AG10803 (cell line): ENCODE results near the gene PRLR.

Experiments
- DNase-seq: peaks from one replicate; pipeline ENCODE4 v3.0.0; 2010; ENCODE audit warnings: low read depth
- H3K4me3 ChIP-seq: 2 replicates; pipeline ENCODE4 v1.5.1; 2011; ENCODE audit warnings: mild to moderate bottlenecking, low read length, control low read depth
- TF ChIP-seq, protein P1 (sequence below): conservative IDR thresholded peaks from 2 replicates; pipeline ENCODE4 v1.5.1; 2011; ENCODE audit warnings: mild to moderate bottlenecking, low read length, control low read depth, inconsistent platforms

PRLR gene

DNA sequence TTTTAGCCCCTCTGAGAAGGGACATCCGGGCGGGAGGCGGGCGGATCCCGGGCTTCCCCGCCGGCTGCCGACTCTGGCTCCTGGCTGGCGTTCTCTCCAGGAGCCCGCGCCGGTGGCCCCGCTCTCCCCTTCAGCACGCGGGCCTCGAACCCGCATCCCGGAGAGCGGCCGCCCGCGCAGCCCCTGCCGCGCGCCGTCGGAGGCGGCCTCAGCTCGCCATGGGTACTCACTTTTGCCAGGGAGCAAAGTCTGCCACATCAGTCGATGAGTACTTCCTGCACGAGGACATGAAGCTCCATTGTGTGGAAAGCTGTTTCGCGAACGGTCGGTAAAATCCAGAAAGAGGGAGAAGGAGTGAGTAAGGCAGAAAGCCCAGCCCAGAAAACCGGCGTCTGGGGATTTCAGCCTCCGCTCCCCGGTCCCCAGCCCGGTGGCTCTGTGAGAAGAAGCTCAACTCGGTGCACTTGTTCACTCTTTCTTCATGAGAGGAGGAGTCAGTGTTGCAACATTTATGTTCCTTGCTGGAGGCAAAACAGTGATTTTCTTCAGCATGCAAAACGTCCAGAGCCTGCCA, at the start of gene PRLR:
Gene PRLR, minus strand, starts transcription at position 450 of the 574 bp plus-strand sequence. CDS start 140,867 bp downstream, outside the sequence.
- TF ChIP-seq, protein P1, sequence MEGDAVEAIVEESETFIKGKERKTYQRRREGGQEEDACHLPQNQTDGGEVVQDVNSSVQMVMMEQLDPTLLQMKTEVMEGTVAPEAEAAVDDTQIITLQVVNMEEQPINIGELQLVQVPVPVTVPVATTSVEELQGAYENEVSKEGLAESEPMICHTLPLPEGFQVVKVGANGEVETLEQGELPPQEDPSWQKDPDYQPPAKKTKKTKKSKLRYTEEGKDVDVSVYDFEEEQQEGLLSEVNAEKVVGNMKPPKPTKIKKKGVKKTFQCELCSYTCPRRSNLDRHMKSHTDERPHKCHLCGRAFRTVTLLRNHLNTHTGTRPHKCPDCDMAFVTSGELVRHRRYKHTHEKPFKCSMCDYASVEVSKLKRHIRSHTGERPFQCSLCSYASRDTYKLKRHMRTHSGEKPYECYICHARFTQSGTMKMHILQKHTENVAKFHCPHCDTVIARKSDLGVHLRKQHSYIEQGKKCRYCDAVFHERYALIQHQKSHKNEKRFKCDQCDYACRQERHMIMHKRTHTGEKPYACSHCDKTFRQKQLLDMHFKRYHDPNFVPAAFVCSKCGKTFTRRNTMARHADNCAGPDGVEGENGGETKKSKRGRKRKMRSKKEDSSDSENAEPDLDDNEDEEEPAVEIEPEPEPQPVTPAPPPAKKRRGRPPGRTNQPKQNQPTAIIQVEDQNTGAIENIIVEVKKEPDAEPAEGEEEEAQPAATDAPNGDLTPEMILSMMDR, result no peak
- H3K4me3 ChIP-seq, result peak within 1 kb of the TSS; percentile 38
- DNase-seq, result peak; percentile 25

- DNase-seq, result no peak
- TF ChIP-seq, protein P1, result no peak
- H3K4me3 ChIP-seq, result no peak overlapping the region
Observed at GRCh38 chr5:35274839-35275509, 44.7 kb upstream of the PRLR start.

- no peak overlapping the region for H3K4me3 ChIP-seq
- DNase-seq, result no peak
- TF ChIP-seq, protein P1, result no peak
Observed at GRCh38 chr5:35269006-35269405, 38.7 kb upstream of the PRLR start.

DNA sequence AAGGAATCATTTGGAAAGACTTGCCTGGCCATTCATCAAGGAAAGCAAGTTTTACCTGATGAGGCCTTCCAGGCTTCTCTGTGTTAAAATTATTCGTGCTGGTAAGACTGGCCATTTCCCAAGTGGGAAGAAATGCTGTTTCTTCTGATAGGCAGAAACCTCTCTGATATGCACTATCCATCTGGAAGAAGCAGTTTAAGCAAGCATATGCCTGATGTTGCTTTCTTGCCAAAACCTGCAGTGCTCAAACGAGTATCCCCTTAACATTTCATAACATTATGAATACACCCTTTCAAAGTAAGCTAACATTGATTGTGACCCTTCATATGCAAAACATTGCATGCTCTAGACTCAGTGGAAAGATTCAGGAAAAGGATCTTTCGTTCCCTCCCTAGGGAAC, 36.0 kb upstream of the PRLR start:
- TF ChIP-seq, protein P1, result no peak
- no peak for DNase-seq
- no peak overlapping the region for H3K4me3 ChIP-seq

DNA sequence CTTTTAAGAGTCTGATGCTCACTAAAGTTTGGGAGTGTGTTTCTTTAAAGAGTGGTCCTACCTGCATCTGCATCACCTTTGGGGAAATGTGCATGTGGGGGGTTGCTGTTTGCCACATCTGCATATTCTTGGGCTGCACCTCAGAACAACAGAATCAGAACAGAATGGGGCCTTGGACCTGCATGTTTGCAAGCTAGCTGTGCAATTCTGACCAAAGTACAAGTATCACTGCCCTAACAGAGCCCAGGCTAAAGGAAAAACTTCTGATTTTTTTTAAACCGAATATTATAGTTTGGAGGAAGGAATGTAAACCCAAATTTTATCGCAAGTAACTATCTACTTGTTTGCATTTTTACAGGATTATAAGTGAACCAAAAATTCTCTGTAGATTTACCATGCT, 34.2 kb upstream of the PRLR start:
- DNase-seq, result no peak
- no peak overlapping the region for H3K4me3 ChIP-seq
- TF ChIP-seq, protein P1, result no peak

DNA sequence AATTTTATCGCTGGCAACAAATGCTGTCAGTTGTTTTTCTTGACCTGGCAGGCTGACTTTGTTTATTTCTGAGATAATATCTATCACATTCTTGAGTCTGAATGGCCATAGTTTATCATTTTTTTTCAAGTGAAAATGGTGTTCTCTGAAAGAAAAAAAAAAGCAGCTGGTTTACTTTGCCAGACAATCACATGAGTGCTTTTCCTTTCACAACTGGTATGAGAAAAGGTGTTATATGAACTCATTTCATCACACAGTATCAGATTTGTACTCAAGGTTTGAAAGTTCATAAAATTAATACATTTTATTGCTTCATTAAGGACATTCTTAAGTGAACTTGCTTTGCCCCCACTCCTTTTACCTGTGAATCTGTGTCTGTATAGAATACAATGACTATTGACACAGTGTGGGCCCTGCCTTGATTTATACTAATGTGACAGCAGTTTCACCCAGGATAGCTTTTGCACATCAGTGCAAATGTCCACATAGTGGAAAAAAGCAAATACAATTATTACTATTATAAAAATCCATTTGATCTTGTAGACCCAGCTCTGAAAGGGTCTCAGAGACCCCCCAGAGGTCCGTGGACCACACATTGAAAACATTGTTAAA, 33.1 kb upstream of the PRLR start:
- TF ChIP-seq, protein P1, result no peak
- no peak overlapping the region for H3K4me3 ChIP-seq

GRCh38 chr5:35253582-35253981, 23.3 kb upstream of the PRLR start:
- no peak overlapping the region for H3K4me3 ChIP-seq
- TF ChIP-seq, protein P1, result no peak
- DNase-seq, result no peak

More for the DNA sequence above, 33.1 kb upstream of the PRLR start:
- DNase-seq, result no peak
